ENCODE results near the gene MVB12B. TPM values are rescaled to one million over a fixed set of nuclear protein-coding genes. Genes with fewer than 3 reads are reported as not detected.

MVB12B gene
- total RNA-seq, 1 experiment from 2014 or later, result 5.7 TPM

DNA sequence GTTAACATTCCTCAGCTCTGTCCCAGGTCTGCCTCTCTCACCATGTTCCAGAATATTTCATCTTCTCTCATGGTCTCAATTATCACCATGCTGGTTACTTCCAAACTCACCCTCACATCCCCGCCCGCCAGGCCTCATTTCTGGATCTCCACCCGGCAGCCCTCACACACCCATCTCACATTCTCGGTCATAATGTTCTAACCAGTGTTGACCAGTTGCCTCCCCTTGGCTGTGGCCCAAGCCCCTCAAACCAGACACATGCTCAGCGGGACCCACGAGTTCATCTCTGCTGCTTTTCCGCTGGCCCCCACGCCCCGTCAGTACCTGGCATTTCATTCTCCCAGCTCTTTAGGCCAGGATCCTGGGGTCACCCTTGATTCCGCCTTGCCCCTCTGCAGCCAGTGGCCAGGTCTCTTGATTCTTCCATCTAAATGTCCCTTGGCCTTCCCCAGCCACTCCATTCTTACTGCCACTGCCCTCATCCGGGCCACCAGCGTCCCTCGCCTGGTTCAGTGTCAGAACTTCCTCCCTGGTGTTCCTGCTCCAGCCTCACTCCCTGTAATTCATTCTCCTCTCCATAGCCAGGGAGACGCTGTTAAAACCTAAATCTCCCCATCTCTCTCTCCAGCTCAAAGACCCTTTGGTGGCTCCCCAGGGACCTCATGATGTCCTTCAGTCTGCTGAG, 141.7 kb downstream of the MVB12B start (continued):
- TF ChIP-seq ZNF416 (CRISPR knock-in tag; IDR thresholded peaks at IDR 0.05) (no peak), GABPB1 (CRISPR knock-in tag; IDR thresholded peaks at IDR 0.05) (no peak), PRRX2 (CRISPR knock-in tag; IDR thresholded peaks at IDR 0.05) (no peak), ZNF232 (CRISPR knock-in tag; IDR thresholded peaks at IDR 0.05) (no peak), EMX1 (CRISPR knock-in tag; IDR thresholded peaks at IDR 0.05) (no peak)
- TF ChIP-seq, protein P1, sequence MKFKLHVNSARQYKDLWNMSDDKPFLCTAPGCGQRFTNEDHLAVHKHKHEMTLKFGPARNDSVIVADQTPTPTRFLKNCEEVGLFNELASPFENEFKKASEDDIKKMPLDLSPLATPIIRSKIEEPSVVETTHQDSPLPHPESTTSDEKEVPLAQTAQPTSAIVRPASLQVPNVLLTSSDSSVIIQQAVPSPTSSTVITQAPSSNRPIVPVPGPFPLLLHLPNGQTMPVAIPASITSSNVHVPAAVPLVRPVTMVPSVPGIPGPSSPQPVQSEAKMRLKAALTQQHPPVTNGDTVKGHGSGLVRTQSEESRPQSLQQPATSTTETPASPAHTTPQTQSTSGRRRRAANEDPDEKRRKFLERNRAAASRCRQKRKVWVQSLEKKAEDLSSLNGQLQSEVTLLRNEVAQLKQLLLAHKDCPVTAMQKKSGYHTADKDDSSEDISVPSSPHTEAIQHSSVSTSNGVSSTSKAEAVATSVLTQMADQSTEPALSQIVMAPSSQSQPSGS (CRISPR knock-in tag; IDR thresholded peaks at IDR 0.05; ENCODE audit: borderline replicate concordance, low read depth), result no peak

DNA sequence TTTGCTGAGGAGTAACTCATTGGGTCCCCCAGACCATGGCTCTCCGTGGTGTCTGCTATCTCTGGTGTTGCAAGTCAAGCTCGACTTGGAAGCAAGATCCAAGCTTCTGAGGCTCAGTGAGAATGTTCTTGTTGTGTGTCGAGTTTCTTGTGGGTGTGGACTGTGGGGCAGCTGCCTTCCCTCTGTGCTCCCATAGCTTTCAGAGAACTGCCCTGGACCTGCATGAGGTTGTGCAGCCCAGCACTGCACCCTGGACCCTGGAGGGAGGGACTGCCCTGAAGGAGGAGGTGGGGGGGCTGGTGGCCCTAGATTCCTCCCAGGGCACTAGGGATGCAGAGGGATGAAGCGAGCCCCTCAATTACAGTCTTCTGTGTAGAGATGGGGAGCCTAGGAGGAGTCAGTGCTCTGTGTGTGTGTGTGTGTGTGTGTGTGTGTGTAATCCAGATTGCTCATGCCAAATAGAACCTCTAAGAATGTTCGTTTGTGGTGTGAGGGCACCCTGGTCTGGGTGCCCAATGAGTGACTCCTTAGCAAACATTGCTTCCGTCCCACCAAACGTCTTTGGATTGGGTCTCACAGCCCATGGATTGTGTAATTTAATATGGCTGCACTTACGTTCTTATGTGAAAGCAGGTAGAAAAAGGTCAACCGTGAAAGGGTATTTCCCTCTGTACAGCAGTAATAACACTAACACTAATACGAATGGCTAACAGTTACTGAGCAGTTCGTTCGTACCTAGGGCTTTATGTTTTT, 143.8 kb downstream of the MVB12B start:
- Mint-ChIP-seq H3K27me3 (ENCODE audit: low read depth) (no peaks in the 10 kb centered on the region), H3K4me1 (peaks cover 28% of the 10 kb centered on the region), H3K36me3 (no peaks in the 10 kb centered on the region), H3K9me3 (no peaks in the 10 kb centered on the region), H3K27ac (no peak overlapping the region), H3K4me3 (no peak overlapping the region)
- POLR2A ChIA-PET, result no interaction called here
- DNase-seq (ENCODE audit: low spot score) (no peak), ATAC-seq (no peak)
- no peak for TF ChIP-seq TEAD4 (CRISPR knock-in tag; IDR thresholded peaks at IDR 0.05)
- no peak for TF ChIP-seq ATF6 (CRISPR knock-in tag; IDR thresholded peaks at IDR 0.05)
- TF ChIP-seq ZBTB21 (CRISPR knock-in tag; IDR thresholded peaks at IDR 0.05; ENCODE audit: borderline replicate concordance), result no peak
- TF ChIP-seq ELF4 (CRISPR knock-in tag; IDR thresholded peaks at IDR 0.05; ENCODE audit: low read depth), result no peak
- TF ChIP-seq, protein P2, sequence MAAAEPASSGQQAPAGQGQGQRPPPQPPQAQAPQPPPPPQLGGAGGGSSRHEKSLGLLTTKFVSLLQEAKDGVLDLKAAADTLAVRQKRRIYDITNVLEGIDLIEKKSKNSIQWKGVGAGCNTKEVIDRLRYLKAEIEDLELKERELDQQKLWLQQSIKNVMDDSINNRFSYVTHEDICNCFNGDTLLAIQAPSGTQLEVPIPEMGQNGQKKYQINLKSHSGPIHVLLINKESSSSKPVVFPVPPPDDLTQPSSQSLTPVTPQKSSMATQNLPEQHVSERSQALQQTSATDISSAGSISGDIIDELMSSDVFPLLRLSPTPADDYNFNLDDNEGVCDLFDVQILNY (CRISPR knock-in tag; IDR thresholded peaks at IDR 0.05), result no peak
- no peak for TF ChIP-seq FOXP1 (CRISPR knock-in tag; IDR thresholded peaks at IDR 0.05; ENCODE audit: borderline replicate concordance)
- TF ChIP-seq SOX15 (CRISPR knock-in tag; IDR thresholded peaks at IDR 0.05), result no peak
- CTCF ChIA-PET, result interaction anchor here (0.5 to 3.2 kb wide), 4 partner anchors 12 to 85 kb away, joined by 4 to 23 read pairs (median 13); no protein-coding TSS in a partner anchor

GRCh38 chr9:126471084-126471624, 144.5 kb downstream of the MVB12B start:
- no peak overlapping the region for H3K4me3 Mint-ChIP-seq
- CTCF ChIA-PET, result interaction anchor here (1.1 to 3.2 kb wide), 4 partner anchors 10 to 29 kb away, joined by 3 to 23 read pairs (median 13); no protein-coding TSS in a partner anchor

More at GRCh38 chr9:126471084-126471624, 144.5 kb downstream of the MVB12B start:
- H3K4me1 Mint-ChIP-seq, result peaks cover 30% of the 10 kb centered on the region
- no peaks in the 10 kb centered on the region; the same call in 1 of the 2 replicates for H3K36me3 Mint-ChIP-seq
- H3K27ac Mint-ChIP-seq, result peak overlapping the region; percentile 58
- TF ChIP-seq ZSCAN18 (CRISPR knock-in tag; IDR thresholded peaks at IDR 0.05), result no peak
- H3K27me3 Mint-ChIP-seq (ENCODE audit: low read depth), result no peaks in the 10 kb centered on the region
- H3K9me3 Mint-ChIP-seq, result no peaks in the 10 kb centered on the region
- ATAC-seq (0 out of 2 replicates have a peak, but pooled peaks have one; percentile 21), DNase-seq (ENCODE audit: low spot score) (no peak)
- POLR2A ChIA-PET, result interaction anchor here (0.6 kb wide), 1 partner anchor 1106 kb away, joined by 4 read pairs; no protein-coding TSS in a partner anchor

Data from WTC11 (cell line).